ENCODE data around the gene OPCML. TPM values are rescaled to one million over a fixed set of nuclear protein-coding genes. Genes with fewer than 3 reads are reported as not detected.

Gene OPCML
- polyA plus RNA-seq, 1 donor from 2014 or later, result not detected

DNA sequence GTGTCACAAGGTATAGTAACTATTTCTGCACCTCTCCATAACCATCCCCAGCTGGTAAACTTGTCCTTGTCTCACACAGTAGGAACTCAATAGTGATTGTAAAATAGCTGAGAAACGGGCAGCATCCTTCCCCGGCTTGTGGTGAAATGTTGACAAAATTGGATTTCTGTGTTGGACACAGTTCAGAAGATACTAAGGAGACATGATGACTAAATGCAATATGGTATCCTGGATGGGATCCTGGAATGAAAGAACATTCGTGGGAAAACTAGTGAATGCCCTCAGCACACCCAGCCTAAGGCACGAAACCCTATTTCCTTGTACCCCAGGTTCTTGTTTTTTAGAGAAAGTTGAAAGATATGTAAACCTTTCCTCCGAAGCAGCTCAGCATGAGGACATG, 18.8 kb upstream of the OPCML start:
- no peaks in the 10 kb centered on the region for H3K36me3 Mint-ChIP-seq
- no peak overlapping the region for H3K27ac Mint-ChIP-seq
- no peak overlapping the region for H3K4me3 Mint-ChIP-seq
- H3K27me3 Mint-ChIP-seq, result no peaks in the 10 kb centered on the region
- H3K4me1 Mint-ChIP-seq, result no peaks in the 10 kb centered on the region
- H3K9me3 Mint-ChIP-seq, result peaks cover 0 to 4% (median 0%) of the 10 kb centered on the region in 3 donors

- Mint-ChIP-seq H3K36me3 (no peaks in the 10 kb centered on the region), H3K9me3 (peaks cover 0 to 4% (median 2%) of the 10 kb centered on the region in 3 donors), H3K4me1 (peaks cover 0 to 2% (median 0%) of the 10 kb centered on the region in 3 donors), H3K27me3 (no peaks in the 10 kb centered on the region), H3K4me3 (no peak overlapping the region), H3K27ac (no peak overlapping the region)
These were observed 17.5 kb upstream of the OPCML start for GRCh38 chr11:133549826-133550225.

GRCh38 chr11:133548641-133549040, 16.3 kb upstream of the OPCML start:
- Mint-ChIP-seq H3K4me1 (peaks cover 0 to 2% (median 0%) of the 10 kb centered on the region in 3 donors), H3K27ac (no peak overlapping the region), H3K27me3 (no peaks in the 10 kb centered on the region), H3K36me3 (no peaks in the 10 kb centered on the region), H3K4me3 (no peak overlapping the region), H3K9me3 (peaks cover 0 to 4% (median 2%) of the 10 kb centered on the region in 3 donors)

DNA sequence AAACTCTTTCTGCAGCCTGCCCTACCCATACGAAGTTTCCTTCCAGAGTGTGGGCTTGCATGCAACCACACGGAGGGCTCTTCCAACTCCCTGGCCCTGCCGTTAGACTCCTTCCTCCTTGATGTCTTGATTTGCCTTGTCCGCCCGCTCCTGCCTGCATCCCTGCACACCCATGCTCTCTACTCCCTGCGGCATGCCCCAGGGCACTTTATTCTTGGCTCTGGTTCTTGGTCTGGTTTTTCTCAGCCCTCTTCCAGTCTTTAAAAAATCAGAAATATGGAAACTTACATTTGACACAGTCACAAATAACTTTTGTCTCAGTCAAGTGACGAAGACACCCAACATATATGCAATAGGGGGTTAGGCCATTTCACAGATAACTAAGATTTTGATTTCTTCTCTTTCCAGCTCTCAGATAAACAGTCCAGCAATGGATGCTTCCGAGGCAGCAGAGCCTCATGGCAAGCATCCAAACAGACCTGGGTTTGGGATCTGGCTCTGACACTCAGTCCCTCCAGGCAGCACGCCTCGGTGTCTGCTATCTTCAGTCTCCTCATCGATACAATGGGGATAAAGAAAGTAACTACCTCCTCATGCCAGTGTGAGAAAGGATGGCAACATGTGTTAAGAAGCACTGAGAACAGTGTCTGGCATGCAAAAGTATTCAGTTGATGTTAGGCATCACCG, 15.7 kb upstream of the OPCML start:
- H3K27ac Mint-ChIP-seq, result no peak overlapping the region
- H3K4me3 Mint-ChIP-seq, result no peak overlapping the region
- peaks cover 0 to 2% (median 0%) of the 10 kb centered on the region in 3 donors for H3K4me1 Mint-ChIP-seq
- no peaks in the 10 kb centered on the region for H3K36me3 Mint-ChIP-seq
- H3K27me3 Mint-ChIP-seq, result no peaks in the 10 kb centered on the region
- H3K9me3 Mint-ChIP-seq, result peaks cover 0 to 4% (median 2%) of the 10 kb centered on the region in 3 donors

DNA sequence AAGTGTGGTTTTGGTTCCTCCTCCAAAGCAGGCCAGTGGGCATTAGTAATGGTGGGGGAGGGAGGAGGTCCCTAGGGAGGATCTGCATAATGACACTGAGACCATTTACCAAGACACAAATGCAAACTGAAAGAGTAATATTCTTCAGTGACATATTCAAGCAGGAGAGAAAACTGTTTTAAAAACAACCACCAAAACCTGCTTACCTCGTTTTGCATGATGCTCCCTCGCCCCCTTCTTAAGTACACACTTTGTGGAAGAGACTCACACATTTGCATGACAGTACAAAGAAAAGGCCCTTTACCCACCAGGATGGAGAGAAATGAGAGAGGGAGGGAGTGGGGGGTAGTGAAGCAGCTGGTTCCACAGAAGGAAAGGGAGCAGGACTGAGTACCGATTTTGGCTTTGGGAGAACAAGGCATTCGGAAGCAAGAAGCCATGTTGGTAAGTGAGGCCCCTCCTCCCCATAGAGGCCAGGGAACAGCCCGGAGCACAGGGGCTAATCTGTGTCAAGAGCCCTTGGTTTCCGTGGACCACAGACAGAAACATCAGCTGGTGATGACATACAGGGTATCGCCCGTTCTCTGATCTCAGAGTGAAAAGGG, 13.0 kb upstream of the OPCML start:
- Mint-ChIP-seq H3K36me3 (no peaks in the 10 kb centered on the region), H3K4me3 (no peak overlapping the region), H3K27me3 (no peaks in the 10 kb centered on the region), H3K4me1 (peaks cover 0 to 2% (median 0%) of the 10 kb centered on the region in 3 donors), H3K27ac (no peak overlapping the region), H3K9me3 (peaks cover 0 to 2% (median 0%) of the 10 kb centered on the region in 3 donors)

- no peaks in the 10 kb centered on the region for H3K36me3 Mint-ChIP-seq
- no peak overlapping the region for H3K4me3 Mint-ChIP-seq
- H3K9me3 Mint-ChIP-seq, result peaks cover 0 to 10% (median 2%) of the 10 kb centered on the region in 3 donors
These were observed 9.4 kb upstream of the OPCML start for GRCh38 chr11:133541720-133542095.

DNA sequence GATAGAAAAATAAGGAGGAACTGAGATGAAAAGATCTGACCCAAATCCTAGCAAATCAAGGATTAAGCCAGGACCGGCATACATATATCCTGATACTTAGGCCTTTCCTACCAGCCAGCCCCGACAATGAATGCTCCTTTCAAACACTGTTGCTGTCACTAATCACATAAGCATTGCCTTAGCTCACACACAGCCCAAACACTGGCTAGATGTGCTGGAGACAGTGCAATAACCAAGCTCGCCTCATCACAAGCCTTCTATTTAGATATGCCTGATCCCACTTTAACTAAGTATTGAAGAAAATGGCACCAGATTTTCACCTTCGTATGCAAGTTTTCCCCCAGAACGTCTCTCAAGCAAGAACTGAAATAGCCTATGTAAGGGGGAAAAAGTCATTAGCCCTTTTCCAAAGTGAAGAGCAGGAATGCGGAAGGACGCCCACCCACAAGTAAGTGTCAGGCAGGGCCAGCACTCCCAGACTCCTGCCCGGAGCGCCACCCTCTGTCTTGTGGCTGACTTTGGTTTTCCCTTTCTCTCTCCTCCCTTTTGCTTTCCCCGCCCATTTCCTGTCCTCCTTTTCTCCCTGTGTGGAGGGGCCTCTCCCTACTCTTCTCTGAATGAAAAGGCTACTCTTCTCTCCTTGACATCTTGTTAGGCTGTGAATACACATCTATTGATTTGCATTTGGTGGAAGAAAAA, 8.9 kb upstream of the OPCML start:
- no peaks in the 10 kb centered on the region for H3K27me3 Mint-ChIP-seq
- no peak overlapping the region for H3K4me3 Mint-ChIP-seq
- H3K9me3 Mint-ChIP-seq, result peaks cover 0 to 10% (median 2%) of the 10 kb centered on the region in 3 donors
- peaks cover 0 to 2% (median 0%) of the 10 kb centered on the region in 3 donors for H3K4me1 Mint-ChIP-seq
- no peak overlapping the region for H3K27ac Mint-ChIP-seq
- no peaks in the 10 kb centered on the region for H3K36me3 Mint-ChIP-seq

More at GRCh38 chr11:133541720-133542095, 9.4 kb upstream of the OPCML start:
- H3K27ac Mint-ChIP-seq, result no peak overlapping the region
- H3K4me1 Mint-ChIP-seq, result peaks cover 0 to 2% (median 0%) of the 10 kb centered on the region in 3 donors
- no peaks in the 10 kb centered on the region for H3K27me3 Mint-ChIP-seq

DNA sequence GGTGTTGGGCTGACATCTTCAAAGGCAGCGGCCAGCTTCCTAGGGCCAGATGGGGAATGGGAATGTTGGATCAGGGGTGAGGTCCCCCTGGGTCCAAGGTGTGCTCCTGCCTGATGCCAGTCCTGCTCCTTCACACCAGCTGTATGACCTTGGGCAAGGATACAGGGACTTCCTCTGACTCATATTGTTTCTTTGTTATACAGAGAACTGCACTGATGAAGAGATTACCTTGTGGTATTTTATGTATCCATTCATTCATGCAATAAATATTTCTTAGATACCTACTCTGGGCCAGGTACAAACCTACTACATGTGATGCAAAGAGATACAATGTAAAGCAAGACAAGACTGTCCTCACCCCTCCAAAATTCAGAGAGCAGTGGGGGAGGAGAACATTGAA, 3.9 kb upstream of the OPCML start:
- Mint-ChIP-seq H3K9me3 (peaks cover 0 to 10% (median 2%) of the 10 kb centered on the region in 3 donors), H3K4me1 (no peaks in the 10 kb centered on the region), H3K36me3 (no peaks in the 10 kb centered on the region), H3K4me3 (no peak overlapping the region), H3K27ac (no peak overlapping the region), H3K27me3 (peaks cover 10% of the 10 kb centered on the region)

DNA sequence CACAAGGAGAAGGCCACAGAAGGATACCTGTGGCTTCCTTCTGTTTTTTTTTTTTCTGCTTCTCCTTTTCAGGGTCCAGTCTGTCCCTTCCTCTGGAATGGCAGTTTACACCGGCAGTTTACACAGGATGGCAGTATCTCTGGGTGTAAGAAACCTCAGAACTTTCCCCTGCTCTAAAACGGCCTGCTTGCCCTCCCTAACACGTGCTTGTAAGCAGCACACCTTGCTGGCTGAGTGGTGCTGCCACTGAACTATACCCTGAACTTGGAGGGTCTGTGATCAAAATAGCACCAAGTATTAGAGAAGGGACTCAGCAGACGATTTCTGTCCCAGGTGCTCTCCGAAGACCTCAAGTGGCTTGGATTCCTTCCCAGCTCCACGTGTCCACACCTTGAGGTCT, 904 bp upstream of the OPCML start:
- Mint-ChIP-seq H3K36me3 (no peaks in the 10 kb centered on the region), H3K4me1 (no peaks in the 10 kb centered on the region), H3K4me3 (no peak overlapping the region), H3K27me3 (peaks cover 28% of the 10 kb centered on the region), H3K27ac (no peak overlapping the region), H3K9me3 (peaks cover 0 to 2% (median 0%) of the 10 kb centered on the region in 3 donors)

DNA sequence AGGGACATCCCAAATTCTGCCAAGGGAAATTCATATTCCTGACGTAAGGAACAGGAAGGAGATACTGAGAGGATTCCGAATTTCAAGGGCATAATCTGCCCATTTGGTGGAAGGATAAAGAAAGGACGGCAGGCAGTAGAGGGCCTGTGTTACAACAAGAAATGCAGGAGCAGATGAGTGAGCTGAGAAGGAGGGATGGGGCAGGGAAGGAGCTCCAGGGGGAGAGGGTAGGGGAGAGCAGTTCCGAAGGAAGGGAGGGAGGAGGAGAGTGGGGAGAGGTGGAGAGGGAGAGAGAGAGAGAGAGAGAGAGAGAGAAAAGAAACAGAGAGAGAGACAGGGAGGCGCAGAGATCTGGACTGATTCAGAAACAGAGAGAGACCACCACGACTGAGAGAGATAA, 843 bp downstream of the OPCML start:
- Mint-ChIP-seq H3K4me1 (no peaks in the 10 kb centered on the region), H3K27ac (no peak overlapping the region), H3K27me3 (peaks cover 30% of the 10 kb centered on the region), H3K9me3 (peaks cover 0 to 2% (median 0%) of the 10 kb centered on the region in 3 donors), H3K36me3 (no peaks in the 10 kb centered on the region), H3K4me3 (no peak overlapping the region)

- no peaks in the 10 kb centered on the region for H3K4me1 Mint-ChIP-seq
- H3K27ac Mint-ChIP-seq, result no peak overlapping the region
- H3K36me3 Mint-ChIP-seq, result no peaks in the 10 kb centered on the region
- no peak overlapping the region for H3K4me3 Mint-ChIP-seq
- peaks cover 0 to 4% (median 0%) of the 10 kb centered on the region in 3 donors for H3K9me3 Mint-ChIP-seq
- peaks cover 32% of the 10 kb centered on the region for H3K27me3 Mint-ChIP-seq
These were observed 1.8 kb downstream of the OPCML start for GRCh38 chr11:133530501-133530835.

- H3K9me3 Mint-ChIP-seq, result peaks cover 0 to 4% (median 0%) of the 10 kb centered on the region in 3 donors
- H3K4me1 Mint-ChIP-seq, result no peaks in the 10 kb centered on the region
- no peak overlapping the region for H3K27ac Mint-ChIP-seq
- H3K27me3 Mint-ChIP-seq, result peaks cover 32% of the 10 kb centered on the region
- H3K4me3 Mint-ChIP-seq, result no peak overlapping the region
- no peaks in the 10 kb centered on the region for H3K36me3 Mint-ChIP-seq
These were observed 2.3 kb downstream of the OPCML start for GRCh38 chr11:133529807-133530500.

- Mint-ChIP-seq H3K4me1 (no peaks in the 10 kb centered on the region), H3K4me3 (no peak overlapping the region), H3K9me3 (peaks cover 0 to 2% (median 0%) of the 10 kb centered on the region in 3 donors), H3K27ac (no peak overlapping the region), H3K36me3 (no peaks in the 10 kb centered on the region), H3K27me3 (peaks cover 28% of the 10 kb centered on the region)
These were observed 5.5 kb downstream of the OPCML start for GRCh38 chr11:133526790-133527189.

- Mint-ChIP-seq H3K27ac (no peak overlapping the region), H3K9me3 (peaks cover 0 to 2% (median 0%) of the 10 kb centered on the region in 3 donors), H3K4me3 (peak overlapping the region in 1 of 4 donors; percentile 17), H3K36me3 (no peaks in the 10 kb centered on the region), H3K4me1 (no peaks in the 10 kb centered on the region), H3K27me3 (peaks cover 24% of the 10 kb centered on the region)
These were observed 6.3 kb downstream of the OPCML start for GRCh38 chr11:133525976-133526375.

- H3K27ac Mint-ChIP-seq, result no peak overlapping the region
- H3K4me3 Mint-ChIP-seq, result no peak overlapping the region
- H3K36me3 Mint-ChIP-seq, result no peaks in the 10 kb centered on the region
- H3K27me3 Mint-ChIP-seq, result peaks cover 15% of the 10 kb centered on the region
- no peaks in the 10 kb centered on the region for H3K4me1 Mint-ChIP-seq
- peaks cover 0 to 2% (median 0%) of the 10 kb centered on the region in 3 donors for H3K9me3 Mint-ChIP-seq
These were observed 7.8 kb downstream of the OPCML start for GRCh38 chr11:133524488-133524887.
